Measurements from ENCODE around the gene ASB7.

- TF ChIP-seq CTCF (conservative IDR thresholded peaks at IDR 0.05 in 1 of 2, IDR thresholded peaks at IDR 0.05 in 1 of 2; ENCODE audit: low read depth in 1 of 2, low read length in 2 of 2) (no peak), EZH2 (IDR thresholded peaks at IDR 0.05; ENCODE audit: low read length, missing control alignments) (no peak)
Observed at GRCh38 chr15:100615801-100616200, 13.4 kb downstream of the ASB7 start.
